ENCODE measurements around the gene RAB7A. TPM values are rescaled to one million over a fixed set of nuclear protein-coding genes. Genes with fewer than 3 reads are reported as not detected.

RAB7A gene
- total and polyA plus RNA-seq, 2 experiments from 2014 or later = 71.3 to 255 TPM

GRCh38 chr3:128804811-128805155 is 78.8 kb downstream of the RAB7A start:
- Histone ChIP-seq H3K9me3 (ENCODE audit: low read depth) (no peaks in the 10 kb centered on the region), H3K4me2 (ENCODE audit: unreplicated experiment) (no peak overlapping the region), H3K9ac (0 out of 2 replicates have a peak overlapping the region, but pooled peaks have one; percentile 2), H3K27ac (0 out of 2 replicates have a peak overlapping the region, but pooled peaks have one; percentile 12), H4K20me1 (ENCODE audit: insufficient read depth) (0 out of 2 replicates have a peak, but pooled peaks cover 6% of the 10 kb centered on the region), H3K9me2 (ENCODE audit: insufficient read depth) (no peaks in the 10 kb centered on the region), H3K4me1 (ENCODE audit: insufficient read depth) (peaks cover 17% of the 10 kb centered on the region; the same call in 1 of the 2 replicates), H3K27me3 (replicated peaks; ENCODE audit: insufficient read depth) (no peaks in the 10 kb centered on the region), H2AFZ (no peak overlapping the region), H3K79me2 (ENCODE audit: insufficient read depth) (peaks cover 88% of the 10 kb centered on the region), H3F3A (ENCODE audit: insufficient read depth) (peaks cover 3% of the 10 kb centered on the region; the same call in 1 of the 2 replicates), H3K36me3 (ENCODE audit: low read depth) (peaks cover 12% of the 10 kb centered on the region), H3K4me3 (no peak overlapping the region; the same call in 1 of the 2 replicates)
- in situ Hi-C loops (cut with MboI) = no loop called here
- 95% methylated on average over 5 of the region's 5 CpGs for WGBS, 2 experiments (ENCODE audit: low coverage in 1 of 2, low lambda C conversion rate in 2 of 2, missing lambda C conversion rate in 2 of 2)
- no peak for TF ChIP-seq EZH2 (IDR thresholded peaks at IDR 0.05; ENCODE audit: insufficient read depth, poor library complexity, severe bottlenecking)
- no peak for TF ChIP-seq EZH2phosphoT487 (IDR thresholded peaks at IDR 0.05; ENCODE audit: insufficient read depth, low read depth)
- DNase-seq = no peak

GRCh38 chr3:128805772-128806171 is 79.8 kb downstream of the RAB7A start:
- TF ChIP-seq EZH2phosphoT487 (IDR thresholded peaks at IDR 0.05; ENCODE audit: insufficient read depth, low read depth) = no peak
- TF ChIP-seq EZH2 (IDR thresholded peaks at IDR 0.05; ENCODE audit: insufficient read depth, poor library complexity, severe bottlenecking) = no peak
- Histone ChIP-seq H3K4me1 (ENCODE audit: insufficient read depth) (peaks cover 17% of the 10 kb centered on the region; the same call in 1 of the 2 replicates), H3K4me3 (no peak overlapping the region), H3K27me3 (replicated peaks; ENCODE audit: insufficient read depth) (no peaks in the 10 kb centered on the region), H3K4me2 (ENCODE audit: unreplicated experiment) (no peak overlapping the region), H3K27ac (no peak overlapping the region), H3K9me2 (ENCODE audit: insufficient read depth) (no peaks in the 10 kb centered on the region), H3K9me3 (ENCODE audit: low read depth) (no peaks in the 10 kb centered on the region), H3K9ac (no peak overlapping the region), H4K20me1 (ENCODE audit: insufficient read depth) (0 out of 2 replicates have a peak, but pooled peaks cover 6% of the 10 kb centered on the region), H3F3A (ENCODE audit: insufficient read depth) (peaks cover 3% of the 10 kb centered on the region; the same call in 1 of the 2 replicates), H3K36me3 (ENCODE audit: low read depth) (peaks cover 9% of the 10 kb centered on the region; the same call in 1 of the 2 replicates), H2AFZ (no peak overlapping the region), H3K79me2 (ENCODE audit: insufficient read depth) (peaks cover 86% of the 10 kb centered on the region)
- 70 to 75% methylated on average over 4 of the region's 4 CpGs for WGBS, 2 experiments (ENCODE audit: low coverage in 1 of 2, low lambda C conversion rate in 2 of 2, missing lambda C conversion rate in 2 of 2)
- peak; percentile 69 for DNase-seq
- in situ Hi-C loops (cut with MboI) = no loop called here

GRCh38 chr3:128806588-128806987 is 80.6 kb downstream of the RAB7A start:
- WGBS, 2 experiments (ENCODE audit: low coverage in 1 of 2, low lambda C conversion rate in 2 of 2, missing lambda C conversion rate in 2 of 2) = 76 to 83% methylated on average over 3 of the region's 3 CpGs
- Histone ChIP-seq H3K4me1 (ENCODE audit: insufficient read depth) (peaks cover 17% of the 10 kb centered on the region; the same call in 1 of the 2 replicates), H3F3A (ENCODE audit: insufficient read depth) (peaks cover 3% of the 10 kb centered on the region; the same call in 1 of the 2 replicates), H3K27me3 (replicated peaks; ENCODE audit: insufficient read depth) (no peaks in the 10 kb centered on the region), H4K20me1 (ENCODE audit: insufficient read depth) (0 out of 2 replicates have a peak, but pooled peaks cover 6% of the 10 kb centered on the region), H3K9ac (no peak overlapping the region), H3K4me3 (no peak overlapping the region), H3K9me2 (ENCODE audit: insufficient read depth) (no peaks in the 10 kb centered on the region), H3K9me3 (ENCODE audit: low read depth) (no peaks in the 10 kb centered on the region), H2AFZ (no peak overlapping the region), H3K4me2 (ENCODE audit: unreplicated experiment) (no peak overlapping the region), H3K27ac (no peak overlapping the region), H3K79me2 (ENCODE audit: insufficient read depth) (peaks cover 80% of the 10 kb centered on the region), H3K36me3 (ENCODE audit: low read depth) (peaks cover 9% of the 10 kb centered on the region; the same call in 1 of the 2 replicates)
- no peak for DNase-seq
- in situ Hi-C loops (cut with MboI) = no loop called here
- no peak for TF ChIP-seq EZH2phosphoT487 (IDR thresholded peaks at IDR 0.05; ENCODE audit: insufficient read depth, low read depth)
- no peak for TF ChIP-seq EZH2 (IDR thresholded peaks at IDR 0.05; ENCODE audit: insufficient read depth, poor library complexity, severe bottlenecking)

GRCh38 chr3:128807186-128807830 is 81.3 kb downstream of the RAB7A start:
- no peak overlapping the region for H3K4me3 ChIP-seq
- H3K36me3 ChIP-seq (ENCODE audit: low read depth) = peaks cover 14% of the 10 kb centered on the region; the same call in 1 of the 2 replicates
- no peak for DNase-seq
- 78 to 81% methylated on average over 9 of the region's 9 CpGs for WGBS, 2 experiments (ENCODE audit: low coverage in 1 of 2, low lambda C conversion rate in 2 of 2, missing lambda C conversion rate in 2 of 2)
- H3K9me3 ChIP-seq (ENCODE audit: low read depth) = no peaks in the 10 kb centered on the region
- peaks cover 74% of the 10 kb centered on the region for H3K79me2 ChIP-seq (ENCODE audit: insufficient read depth)
- H3K9ac ChIP-seq = no peak overlapping the region
- H4K20me1 ChIP-seq (ENCODE audit: insufficient read depth) = 0 out of 2 replicates have a peak, but pooled peaks cover 6% of the 10 kb centered on the region
- in situ Hi-C loops (cut with MboI) = no loop called here
- peaks cover 3% of the 10 kb centered on the region; the same call in 1 of the 2 replicates for H3F3A ChIP-seq (ENCODE audit: insufficient read depth)
- TF ChIP-seq EZH2phosphoT487 (IDR thresholded peaks at IDR 0.05; ENCODE audit: insufficient read depth, low read depth) (no peak), EZH2 (IDR thresholded peaks at IDR 0.05; ENCODE audit: insufficient read depth, poor library complexity, severe bottlenecking) (no peak)
- H3K4me1 ChIP-seq (ENCODE audit: insufficient read depth) = peaks cover 17% of the 10 kb centered on the region; the same call in 1 of the 2 replicates
- no peak overlapping the region for H2AFZ ChIP-seq
- H3K27ac ChIP-seq = no peak overlapping the region
- no peaks in the 10 kb centered on the region for H3K27me3 ChIP-seq (replicated peaks; ENCODE audit: insufficient read depth)
- H3K4me2 ChIP-seq (ENCODE audit: unreplicated experiment) = no peak overlapping the region
- H3K9me2 ChIP-seq (ENCODE audit: insufficient read depth) = no peaks in the 10 kb centered on the region
